Measurements from ENCODE around the gene CD19. TPM values are rescaled to one million over a fixed set of nuclear protein-coding genes. Genes with fewer than 3 reads are reported as not detected.

The CD19 gene
- total RNA-seq, 3 donors from 2014 or later (not counting 1 experiment from before 2014, with no cell fraction given), result 0.79 to 2.5 (median 0.96) TPM

- H3K4me3 ChIP-seq (ENCODE audit: low read length), result peak overlapping the region; percentile 65
- ATAC-seq (peak in 2 of 3 donors; percentile 3 to 10), DNase-seq (peak in 1 of 2 donors; percentile 52)
- no peaks in the 10 kb centered on the region for H3K36me3 Mint-ChIP-seq
- TF ChIP-seq CTCF (IDR thresholded peaks at IDR 0.05), result no peak
- no peaks in the 10 kb centered on the region for H3K27me3 Mint-ChIP-seq (ENCODE audit: low read depth in 2 of 2)
- H3K9me3 Mint-ChIP-seq, result no peaks in the 10 kb centered on the region
- WGBS (ENCODE audit: insufficient coverage), result under 1% methylated on average over 16 of the region's 17 CpGs
- H3K4me1 ChIP-seq (ENCODE audit: control insufficient read depth, insufficient read depth, low read length), result peaks cover 18% of the 10 kb centered on the region
- intact Hi-C loops (cut with micrococcal nuclease), result loop anchor here (1.0 kb wide), 1 partner anchor 49 kb away; the partner anchor contains the start of gene RABEP2
- peak overlapping the region; percentile 57 for H3K27ac ChIP-seq (ENCODE audit: low read length)
- peak overlapping the region; percentile 95 to 97 for H3K27ac Mint-ChIP-seq
- H3K27me3 ChIP-seq (ENCODE audit: control insufficient read depth, insufficient read depth, low read length), result no peaks in the 10 kb centered on the region
- H3K4me1 Mint-ChIP-seq, result peaks cover 35 to 42% of the 10 kb centered on the region in 2 donors
- peaks cover 11% of the 10 kb centered on the region for H3K36me3 ChIP-seq (ENCODE audit: control insufficient read depth, insufficient read depth, low read length)
- no peaks in the 10 kb centered on the region for H3K9me3 ChIP-seq (ENCODE audit: control insufficient read depth, insufficient read depth, low read length)
- H3K4me3 Mint-ChIP-seq, result peak overlapping the region; percentile 99
Measured at GRCh38 chr16:28974007-28974436, 42.3 kb downstream of the CD19 start.

GRCh38 chr16:28974437-28975157, 42.8 kb downstream of the CD19 start, which contains the start of gene SPNS1:
Gene SPNS1 (plus strand): TSS chr16:28974778. CDS start chr16:28975152, 374 bp downstream.
- Histone ChIP-seq H3K36me3 (ENCODE audit: control insufficient read depth, insufficient read depth, low read length) (peaks cover 11% of the 10 kb centered on the region), H3K4me1 (ENCODE audit: control insufficient read depth, insufficient read depth, low read length) (peaks cover 18% of the 10 kb centered on the region), H3K27ac (ENCODE audit: low read length) (peak within 1 kb of the TSS; percentile 57), H3K4me3 (ENCODE audit: low read length) (peak within 1 kb of the TSS; percentile 65), H3K27me3 (ENCODE audit: control insufficient read depth, insufficient read depth, low read length) (no peaks in the 10 kb centered on the region), H3K9me3 (ENCODE audit: control insufficient read depth, insufficient read depth, low read length) (no peaks in the 10 kb centered on the region)
- intact Hi-C loops (cut with micrococcal nuclease), result loop anchor here (1.0 kb wide), 1 partner anchor 49 kb away; the partner anchor contains the start of gene RABEP2
- Mint-ChIP-seq H3K4me3 (peak within 1 kb of the TSS; percentile 99), H3K27ac (peak within 1 kb of the TSS; percentile 95 to 97), H3K9me3 (no peaks in the 10 kb centered on the region), H3K4me1 (peaks cover 35 to 42% of the 10 kb centered on the region in 2 donors), H3K27me3 (ENCODE audit: low read depth in 2 of 2) (no peaks in the 10 kb centered on the region), H3K36me3 (no peaks in the 10 kb centered on the region)
- TF ChIP-seq CTCF (IDR thresholded peaks at IDR 0.05), result no peak
- DNase-seq, result peak; percentile 92 to 94
- ATAC-seq, result peak; percentile 91 to 96 (median 94)
- under 1% methylated on average over 60 of the region's 60 CpGs for WGBS (ENCODE audit: insufficient coverage)

- H3K27me3 Mint-ChIP-seq (ENCODE audit: low read depth in 2 of 2), result no peaks in the 10 kb centered on the region
- no peaks in the 10 kb centered on the region for H3K36me3 Mint-ChIP-seq
- TF ChIP-seq CTCF (IDR thresholded peaks at IDR 0.05), result no peak
- no peak for ATAC-seq
- H3K9me3 ChIP-seq (ENCODE audit: control insufficient read depth, insufficient read depth, low read length), result no peaks in the 10 kb centered on the region
- no peak overlapping the region for H3K27ac ChIP-seq (ENCODE audit: low read length)
- no peak for DNase-seq
- peaks cover 18% of the 10 kb centered on the region for H3K4me1 ChIP-seq (ENCODE audit: control insufficient read depth, insufficient read depth, low read length)
- peaks cover 11% of the 10 kb centered on the region for H3K36me3 ChIP-seq (ENCODE audit: control insufficient read depth, insufficient read depth, low read length)
- peak overlapping the region; percentile 95 to 97 for H3K27ac Mint-ChIP-seq
- 10% methylated on average over 30 of the region's 30 CpGs for WGBS (ENCODE audit: insufficient coverage)
- peaks cover 35 to 42% of the 10 kb centered on the region in 2 donors for H3K4me1 Mint-ChIP-seq
- peak overlapping the region; percentile 99 for H3K4me3 Mint-ChIP-seq
- no peaks in the 10 kb centered on the region for H3K9me3 Mint-ChIP-seq
- peak overlapping the region; percentile 65 for H3K4me3 ChIP-seq (ENCODE audit: low read length)
- no peaks in the 10 kb centered on the region for H3K27me3 ChIP-seq (ENCODE audit: control insufficient read depth, insufficient read depth, low read length)
- intact Hi-C loops (cut with micrococcal nuclease), result no loop called here
Measured at GRCh38 chr16:28975158-28975599, 43.4 kb downstream of the CD19 start.
